IPS DF 6.9 (cell line): ENCODE data around the gene FUNDC1.

Experiments
- DNase-seq: peaks from one replicate; pipeline ENCODE4 v3.0.0-alpha.2; 2013; ENCODE audit warnings: low read depth, low spot score
- H3K27ac ChIP-seq: one replicate; pipeline ENCODE4 v1.5.1; 2013; ENCODE audit warnings: low read length, control low read depth
- H3K27me3 ChIP-seq: 2 replicates; pipeline ENCODE4 v1.6.1; 2013; ENCODE audit warnings: mild to moderate bottlenecking, low read length; ENCODE audit not compliant: control insufficient read depth, insufficient read depth
- H3K36me3 ChIP-seq: 2 replicates; pipeline ENCODE4 v1.6.1; 2013; ENCODE audit warnings: low read length; ENCODE audit not compliant: control insufficient read depth, insufficient read depth
- H3K4me1 ChIP-seq: 2 replicates; pipeline ENCODE4 v1.6.1; 2013; ENCODE audit warnings: low read length; ENCODE audit not compliant: control insufficient read depth, insufficient read depth
- H3K4me3 ChIP-seq: 2 replicates; pipeline ENCODE4 v1.5.1; 2013; ENCODE audit warnings: mild to moderate bottlenecking, low read length
- H3K9me3 ChIP-seq: 2 replicates; pipeline ENCODE4 v1.6.1; 2013; ENCODE audit warnings: low read length, inconsistent platforms; ENCODE audit not compliant: control insufficient read depth, insufficient read depth
- WGBS: extraction: QIAGEN DNeasy Blood & Tissue Kit; methylation state at CpG from one replicate; pipeline ENCODE4 v1.1.7; 2013; ENCODE audit warnings: mixed read lengths, missing lambda C conversion rate; ENCODE audit not compliant: insufficient read length, insufficient coverage; 5-methylcytosine and 5-hydroxymethylcytosine counted together

FUNDC1 gene

GRCh38 chrX:44536198-44536597, 6.5 kb downstream of the FUNDC1 start:
- Histone ChIP-seq H3K27ac (no peak overlapping the region), H3K4me3 (no peak overlapping the region), H3K4me1 (no peaks in the 10 kb centered on the region), H3K9me3 (no peaks in the 10 kb centered on the region), H3K27me3 (no peaks in the 10 kb centered on the region), H3K36me3 (no peaks in the 10 kb centered on the region)
- no peak for DNase-seq
- WGBS: no CpG with 5 or more reads among the region's 6 CpGs

- no peaks in the 10 kb centered on the region for H3K36me3 ChIP-seq
- no peaks in the 10 kb centered on the region for H3K4me1 ChIP-seq
- no peak for DNase-seq
Measured at GRCh38 chrX:44529310-44529709, 13.3 kb downstream of the FUNDC1 start.

GRCh38 chrX:44514272-44514671, 28.4 kb downstream of the FUNDC1 start:
- H3K9me3 ChIP-seq: no peaks in the 10 kb centered on the region
- no peaks in the 10 kb centered on the region for H3K4me1 ChIP-seq
- H3K36me3 ChIP-seq: no peaks in the 10 kb centered on the region
- H3K27ac ChIP-seq: no peak overlapping the region
- no CpG with 5 or more reads among the region's 3 CpGs for WGBS
- no peak overlapping the region for H3K4me3 ChIP-seq
- no peaks in the 10 kb centered on the region for H3K27me3 ChIP-seq
- no peak for DNase-seq

More at GRCh38 chrX:44529310-44529709, 13.3 kb downstream of the FUNDC1 start:
- Histone ChIP-seq H3K27ac (no peak overlapping the region), H3K9me3 (no peaks in the 10 kb centered on the region), H3K4me3 (no peak overlapping the region), H3K27me3 (no peaks in the 10 kb centered on the region)
- no CpG with 5 or more reads among the region's 3 CpGs for WGBS

GRCh38 chrX:44507292-44507691, 35.4 kb downstream of the FUNDC1 start:
- DNase-seq: no peak
- Histone ChIP-seq H3K9me3 (no peaks in the 10 kb centered on the region), H3K4me1 (no peaks in the 10 kb centered on the region), H3K36me3 (no peaks in the 10 kb centered on the region), H3K27me3 (no peaks in the 10 kb centered on the region), H3K4me3 (no peak overlapping the region), H3K27ac (no peak overlapping the region)
- WGBS: no CpG with 5 or more reads among the region's 2 CpGs

- no peaks in the 10 kb centered on the region for H3K36me3 ChIP-seq
- WGBS: no CpG with 5 or more reads among the region's 2 CpGs
- no peak overlapping the region for H3K4me3 ChIP-seq
- H3K4me1 ChIP-seq: no peaks in the 10 kb centered on the region
- no peak overlapping the region for H3K27ac ChIP-seq
- no peaks in the 10 kb centered on the region for H3K9me3 ChIP-seq
- no peak for DNase-seq
- H3K27me3 ChIP-seq: no peaks in the 10 kb centered on the region
Measured at GRCh38 chrX:44506678-44507077, 36.0 kb downstream of the FUNDC1 start.

- DNase-seq: no peak
- Histone ChIP-seq H3K27me3 (no peaks in the 10 kb centered on the region), H3K36me3 (no peaks in the 10 kb centered on the region), H3K9me3 (no peaks in the 10 kb centered on the region), H3K27ac (no peak overlapping the region), H3K4me1 (no peaks in the 10 kb centered on the region), H3K4me3 (no peak overlapping the region)
- no CpG with 5 or more reads among the region's 4 CpGs for WGBS
Measured at GRCh38 chrX:44503560-44503959, 39.1 kb downstream of the FUNDC1 start.

- H3K4me1 ChIP-seq: no peaks in the 10 kb centered on the region
- no peaks in the 10 kb centered on the region for H3K9me3 ChIP-seq
- no peaks in the 10 kb centered on the region for H3K27me3 ChIP-seq
- no peak overlapping the region for H3K27ac ChIP-seq
- no peaks in the 10 kb centered on the region for H3K36me3 ChIP-seq
- no CpG with 5 or more reads among the region's 1 CpG for WGBS
- no peak for DNase-seq
- H3K4me3 ChIP-seq: no peak overlapping the region
Measured at GRCh38 chrX:44495091-44495490, 47.6 kb downstream of the FUNDC1 start.

- Histone ChIP-seq H3K36me3 (no peaks in the 10 kb centered on the region), H3K9me3 (no peaks in the 10 kb centered on the region), H3K27me3 (no peaks in the 10 kb centered on the region), H3K4me1 (no peaks in the 10 kb centered on the region), H3K27ac (no peak overlapping the region), H3K4me3 (no peak overlapping the region)
- no CpG with 5 or more reads among the region's 4 CpGs for WGBS
- no peak for DNase-seq
Measured at GRCh38 chrX:44494357-44494756, 48.3 kb downstream of the FUNDC1 start.

- H3K27ac ChIP-seq: no peak overlapping the region
- WGBS: no CpG with 5 or more reads among the region's 4 CpGs
- no peaks in the 10 kb centered on the region for H3K36me3 ChIP-seq
- H3K27me3 ChIP-seq: no peaks in the 10 kb centered on the region
- no peaks in the 10 kb centered on the region for H3K9me3 ChIP-seq
- no peak overlapping the region for H3K4me3 ChIP-seq
- DNase-seq: no peak
- H3K4me1 ChIP-seq: no peaks in the 10 kb centered on the region
Measured at GRCh38 chrX:44489515-44489914, 53.1 kb downstream of the FUNDC1 start.

- no peak overlapping the region for H3K4me3 ChIP-seq
- WGBS: no CpG with 5 or more reads among the region's 4 CpGs
- H3K27me3 ChIP-seq: no peaks in the 10 kb centered on the region
- no peak overlapping the region for H3K27ac ChIP-seq
- H3K36me3 ChIP-seq: no peaks in the 10 kb centered on the region
- DNase-seq: no peak
- H3K9me3 ChIP-seq: no peaks in the 10 kb centered on the region
- no peaks in the 10 kb centered on the region for H3K4me1 ChIP-seq
Measured at GRCh38 chrX:44484607-44485146, 58.0 kb downstream of the FUNDC1 start.

GRCh38 chrX:44483965-44484606, 58.6 kb downstream of the FUNDC1 start:
- Histone ChIP-seq H3K4me1 (no peaks in the 10 kb centered on the region), H3K36me3 (no peaks in the 10 kb centered on the region), H3K27me3 (no peaks in the 10 kb centered on the region), H3K9me3 (no peaks in the 10 kb centered on the region), H3K4me3 (no peak overlapping the region), H3K27ac (no peak overlapping the region)
- DNase-seq: no peak
- no CpG with 5 or more reads among the region's 8 CpGs for WGBS
